Effector memory CD4-positive, alpha-beta T cell (primary cell): Measurements from ENCODE around the gene ANK3.

Source experiments
- DNase-seq, 3 donors: peaks; one replicate each; pipeline ENCODE4 v3.0.0-alpha.2; 2020
- H3K27ac ChIP-seq: 2 replicates; pipeline ENCODE4 v1.7.0; 2013; ENCODE audit warnings: mild to moderate bottlenecking, low read length, moderate library complexity; ENCODE audit not compliant: insufficient read depth, poor library complexity, severe bottlenecking
- H3K27me3 ChIP-seq: replicated peaks from 2 replicates; pipeline ENCODE4 v1.7.0; 2013; ENCODE audit warnings: mild to moderate bottlenecking, low read length; ENCODE audit not compliant: insufficient read depth, control insufficient read depth, poor library complexity, severe bottlenecking
- H3K36me3 ChIP-seq: 2 replicates; pipeline ENCODE4 v1.7.0; 2013; ENCODE audit warnings: mild to moderate bottlenecking, low read length, moderate library complexity; ENCODE audit not compliant: control insufficient read depth, insufficient read depth
- H3K4me1 ChIP-seq: 2 replicates; pipeline ENCODE4 v1.7.0; 2013; ENCODE audit warnings: low read length, mild to moderate bottlenecking; ENCODE audit not compliant: control insufficient read depth, insufficient read depth, poor library complexity, severe bottlenecking
- H3K4me3 ChIP-seq: 2 replicates; pipeline ENCODE4 v1.7.0; 2013; ENCODE audit warnings: low read length, low read depth, mild to moderate bottlenecking; ENCODE audit not compliant: insufficient read depth, poor library complexity, severe bottlenecking
- H3K9me3 ChIP-seq: 2 replicates; pipeline ENCODE4 v1.7.0; 2013; ENCODE audit warnings: mild to moderate bottlenecking, low read length, moderate library complexity; ENCODE audit not compliant: control insufficient read depth

Gene ANK3

GRCh38 chr10:60024506-60024905 is 365.2 kb downstream of the ANK3 start:
- Histone ChIP-seq H3K4me1 (no peaks in the 10 kb centered on the region), H3K4me3 (no peak overlapping the region), H3K36me3 (no peaks in the 10 kb centered on the region), H3K27me3 (no peaks in the 10 kb centered on the region), H3K9me3 (no peaks in the 10 kb centered on the region), H3K27ac (no peak overlapping the region)
- DNase-seq: no peak

GRCh38 chr10:60023155-60023877 is 366.4 kb downstream of the ANK3 start:
- no peaks in the 10 kb centered on the region for H3K4me1 ChIP-seq
- DNase-seq: no peak
- H3K36me3 ChIP-seq: no peaks in the 10 kb centered on the region
- no peaks in the 10 kb centered on the region for H3K27me3 ChIP-seq
- no peak overlapping the region for H3K4me3 ChIP-seq
- no peak overlapping the region for H3K27ac ChIP-seq
- no peaks in the 10 kb centered on the region for H3K9me3 ChIP-seq

- DNase-seq: no peak
- no peaks in the 10 kb centered on the region for H3K27me3 ChIP-seq
- no peak overlapping the region for H3K4me3 ChIP-seq
- no peak overlapping the region for H3K27ac ChIP-seq
- no peaks in the 10 kb centered on the region for H3K36me3 ChIP-seq
- no peaks in the 10 kb centered on the region for H3K4me1 ChIP-seq
- H3K9me3 ChIP-seq: no peaks in the 10 kb centered on the region
These were observed 368.3 kb downstream of the ANK3 start for GRCh38 chr10:60021361-60021760.

GRCh38 chr10:60016794-60017193 is 372.9 kb downstream of the ANK3 start:
- H3K36me3 ChIP-seq: no peaks in the 10 kb centered on the region
- H3K27me3 ChIP-seq: no peaks in the 10 kb centered on the region
- H3K9me3 ChIP-seq: no peaks in the 10 kb centered on the region
- H3K4me3 ChIP-seq: no peak overlapping the region
- no peak for DNase-seq
- H3K4me1 ChIP-seq: no peaks in the 10 kb centered on the region
- H3K27ac ChIP-seq: no peak overlapping the region

- H3K9me3 ChIP-seq: no peaks in the 10 kb centered on the region
These were observed 379.8 kb downstream of the ANK3 start for GRCh38 chr10:60009710-60010383.

GRCh38 chr10:60009276-60009675 is 380.4 kb downstream of the ANK3 start:
- H3K4me1 ChIP-seq: no peaks in the 10 kb centered on the region
- H3K27me3 ChIP-seq: no peaks in the 10 kb centered on the region

More at GRCh38 chr10:60009710-60010383, 379.8 kb downstream of the ANK3 start:
- H3K4me3 ChIP-seq: no peak overlapping the region
- no peaks in the 10 kb centered on the region for H3K36me3 ChIP-seq
- H3K4me1 ChIP-seq: no peaks in the 10 kb centered on the region
- no peaks in the 10 kb centered on the region for H3K27me3 ChIP-seq
- DNase-seq: no peak
- H3K27ac ChIP-seq: no peak overlapping the region

GRCh38 chr10:60008816-60009215 is 380.9 kb downstream of the ANK3 start:
- H3K9me3 ChIP-seq: no peaks in the 10 kb centered on the region
- no peaks in the 10 kb centered on the region for H3K27me3 ChIP-seq
- H3K27ac ChIP-seq: no peak overlapping the region
- no peak overlapping the region for H3K4me3 ChIP-seq
- H3K36me3 ChIP-seq: no peaks in the 10 kb centered on the region
- no peaks in the 10 kb centered on the region for H3K4me1 ChIP-seq
- DNase-seq: no peak

More at GRCh38 chr10:60009276-60009675, 380.4 kb downstream of the ANK3 start:
- Histone ChIP-seq H3K9me3 (no peaks in the 10 kb centered on the region), H3K36me3 (no peaks in the 10 kb centered on the region), H3K4me3 (no peak overlapping the region), H3K27ac (no peak overlapping the region)
- DNase-seq: no peak

GRCh38 chr10:60006062-60006461 is 383.6 kb downstream of the ANK3 start:
- no peaks in the 10 kb centered on the region for H3K4me1 ChIP-seq
- H3K27ac ChIP-seq: no peak overlapping the region
- H3K4me3 ChIP-seq: no peak overlapping the region
- no peaks in the 10 kb centered on the region for H3K36me3 ChIP-seq
- H3K27me3 ChIP-seq: no peaks in the 10 kb centered on the region
- no peak for DNase-seq
- H3K9me3 ChIP-seq: no peaks in the 10 kb centered on the region

- DNase-seq: no peak
- Histone ChIP-seq H3K4me1 (no peaks in the 10 kb centered on the region), H3K4me3 (no peak overlapping the region), H3K27me3 (no peaks in the 10 kb centered on the region), H3K27ac (no peak overlapping the region), H3K36me3 (no peaks in the 10 kb centered on the region), H3K9me3 (no peaks in the 10 kb centered on the region)
These were observed 385.8 kb downstream of the ANK3 start for GRCh38 chr10:60003651-60004523.

GRCh38 chr10:60000747-60001146 is 388.9 kb downstream of the ANK3 start:
- no peaks in the 10 kb centered on the region for H3K27me3 ChIP-seq
- DNase-seq: no peak
- no peaks in the 10 kb centered on the region for H3K9me3 ChIP-seq
- no peaks in the 10 kb centered on the region for H3K4me1 ChIP-seq
- no peak overlapping the region for H3K27ac ChIP-seq
- H3K36me3 ChIP-seq: no peaks in the 10 kb centered on the region
- H3K4me3 ChIP-seq: no peak overlapping the region
